GM21576 (cell line): ENCODE results near the gene ELAPOR2.
"Not testable (repeated sequence)": the region's sequence is repeated elsewhere in the genome, so short reads cannot be mapped to it uniquely, and the experiment has no call there.

Experiments
- ATAC-seq: cut with Tn5 transposase; IDR thresholded peaks from one replicate; pipeline ENCODE4 v1.9.1; 2021; ENCODE audit warnings: mild to moderate bottlenecking, moderate library complexity; ENCODE audit not compliant: unreplicated experiment

The ELAPOR2 gene

GRCh38 chr7:87044713-87045112, 14.7 kb downstream of the ELAPOR2 start:
- not testable (repeated sequence) for ATAC-seq

DNA sequence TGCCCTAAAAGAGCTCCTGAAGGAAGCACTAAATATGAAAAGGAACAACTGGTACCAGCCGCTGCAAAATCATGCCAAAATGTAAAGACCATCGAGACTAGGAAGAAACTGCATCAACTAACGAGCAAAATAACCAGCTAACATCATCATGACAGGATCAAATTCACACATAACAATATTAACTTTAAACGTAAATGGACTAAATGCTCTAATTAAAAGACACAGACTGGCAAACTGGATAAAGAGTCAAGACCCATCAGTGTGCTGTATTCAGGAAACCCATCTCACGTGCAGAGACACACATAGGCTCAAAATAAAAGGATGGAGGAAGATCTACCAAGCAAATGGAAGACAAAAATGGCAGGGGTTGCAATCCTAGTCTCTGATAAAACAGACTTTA, 17.9 kb downstream of the ELAPOR2 start:
- not testable (repeated sequence) for ATAC-seq

DNA sequence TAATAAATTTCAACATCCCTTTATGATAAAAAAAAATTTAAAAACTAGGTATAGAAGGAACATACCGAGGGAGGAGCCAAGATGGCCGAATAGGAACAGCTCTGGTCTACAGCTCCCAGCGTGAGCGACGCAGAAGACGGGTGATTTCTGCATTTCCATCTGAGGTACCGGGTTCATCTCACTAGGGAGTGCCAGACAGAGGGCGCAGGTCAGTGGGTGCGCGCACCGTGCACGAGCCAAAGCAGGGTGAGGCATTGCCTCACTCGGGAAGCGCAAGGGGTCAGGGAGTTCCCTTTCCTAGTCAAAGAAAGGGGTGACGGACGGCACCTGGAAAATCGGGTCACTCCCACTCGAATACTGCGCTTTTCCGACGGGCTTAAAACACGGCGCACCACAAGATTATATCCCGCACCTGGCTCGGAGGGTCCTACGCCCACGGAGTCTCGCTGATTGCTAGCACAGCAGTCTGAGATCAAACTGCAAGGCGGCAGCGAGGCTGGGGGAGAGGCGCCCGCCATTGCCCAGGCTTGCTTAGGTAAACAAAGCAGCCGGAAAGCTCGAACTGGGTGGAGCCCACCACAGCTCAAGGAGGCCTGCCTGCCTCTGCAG, 19.7 kb downstream of the ELAPOR2 start:
- not testable (repeated sequence) for ATAC-seq

- ATAC-seq = no peak
These were observed 20.3 kb downstream of the ELAPOR2 start for GRCh38 chr7:87038993-87039690.

GRCh38 chr7:87036985-87037384, 22.5 kb downstream of the ELAPOR2 start:
- ATAC-seq = no peak

DNA sequence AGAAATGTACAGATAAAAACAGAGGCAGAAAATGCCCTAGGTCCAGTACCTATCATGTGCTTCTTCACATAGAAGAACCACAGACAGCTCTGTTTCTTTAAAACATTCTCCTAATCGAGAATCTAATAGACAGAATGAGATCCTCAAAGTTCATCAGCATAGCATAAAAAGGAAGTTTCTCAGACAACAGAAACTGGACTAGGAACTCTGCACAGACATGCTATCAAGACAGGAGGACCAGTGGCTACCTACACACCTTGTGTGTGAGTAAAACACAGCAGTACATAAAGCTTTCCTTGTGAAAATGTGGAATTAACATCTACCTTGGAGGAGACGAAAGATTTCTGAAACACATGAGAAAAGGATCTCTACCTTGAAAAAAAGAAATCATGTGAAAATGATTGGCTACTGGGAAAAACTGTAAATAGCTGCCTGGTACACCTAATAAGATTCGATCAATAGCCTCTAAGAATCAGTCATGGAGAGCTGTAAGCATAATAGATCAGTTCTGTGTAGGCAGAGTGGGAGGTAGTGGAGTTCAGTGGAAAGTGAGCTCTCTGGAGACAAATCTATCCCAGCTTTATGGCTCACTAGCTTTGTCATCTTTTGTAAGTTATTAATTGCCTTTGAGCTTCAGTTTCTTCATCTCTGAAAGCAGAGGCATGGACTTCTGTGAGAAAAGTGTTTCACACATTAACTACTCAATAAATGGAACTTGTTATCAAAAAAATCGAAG, 26.7 kb downstream of the ELAPOR2 start:
- no peak for ATAC-seq

- no peak for ATAC-seq
These were observed 30.4 kb downstream of the ELAPOR2 start for GRCh38 chr7:87029078-87029477.

- ATAC-seq = no peak
These were observed 30.8 kb downstream of the ELAPOR2 start for GRCh38 chr7:87028636-87029035.

DNA sequence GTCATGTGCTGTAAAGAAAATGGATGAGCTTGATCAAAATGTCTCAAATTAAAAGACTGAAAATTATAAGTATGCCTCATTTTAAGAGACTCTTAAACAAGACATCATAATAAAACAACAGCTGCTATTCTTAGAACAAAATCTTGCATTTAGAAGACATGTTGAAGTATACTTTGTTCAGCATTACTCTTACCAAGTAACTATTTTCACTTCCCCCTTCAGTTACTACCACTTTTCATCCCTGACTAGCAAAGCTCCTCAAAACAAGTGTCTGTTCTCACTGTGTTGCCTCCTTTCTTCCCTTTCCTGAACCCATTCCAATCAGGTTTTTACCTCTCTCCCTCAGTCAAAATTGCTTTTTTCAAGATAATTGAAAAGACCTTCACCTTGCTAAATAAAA, 31.6 kb downstream of the ELAPOR2 start:
- ATAC-seq = peak; percentile 92

GRCh38 chr7:87021285-87021684, 38.2 kb downstream of the ELAPOR2 start:
- no peak for ATAC-seq

GRCh38 chr7:87016606-87017005, 42.8 kb downstream of the ELAPOR2 start:
- ATAC-seq = no peak

DNA sequence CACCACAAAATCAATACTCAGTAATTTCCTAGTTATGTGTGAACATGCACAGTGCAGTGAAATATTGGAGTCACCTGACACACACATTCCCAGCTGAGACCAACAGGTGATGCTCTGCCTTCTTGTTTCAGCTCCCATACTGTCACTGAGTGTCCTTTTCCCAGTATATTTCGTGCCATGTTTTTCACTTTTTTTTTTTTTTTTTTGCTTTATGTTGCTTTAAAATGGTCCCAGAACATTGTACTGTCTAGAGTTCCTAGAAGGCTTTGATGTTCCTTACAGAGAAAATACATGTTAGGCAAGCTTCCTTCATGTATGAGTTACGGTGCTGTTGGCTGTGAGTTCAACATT, 45.6 kb downstream of the ELAPOR2 start:
- ATAC-seq = no peak

- no peak for ATAC-seq
These were observed 46.2 kb downstream of the ELAPOR2 start for GRCh38 chr7:87013136-87013839.
